ENCODE results near the gene GALK2. TPM values are rescaled to one million over a fixed set of nuclear protein-coding genes. Genes with fewer than 3 reads are reported as not detected.

GALK2 gene
- total RNA-seq, 1 donor from 2014 or later = 25.4 TPM

DNA sequence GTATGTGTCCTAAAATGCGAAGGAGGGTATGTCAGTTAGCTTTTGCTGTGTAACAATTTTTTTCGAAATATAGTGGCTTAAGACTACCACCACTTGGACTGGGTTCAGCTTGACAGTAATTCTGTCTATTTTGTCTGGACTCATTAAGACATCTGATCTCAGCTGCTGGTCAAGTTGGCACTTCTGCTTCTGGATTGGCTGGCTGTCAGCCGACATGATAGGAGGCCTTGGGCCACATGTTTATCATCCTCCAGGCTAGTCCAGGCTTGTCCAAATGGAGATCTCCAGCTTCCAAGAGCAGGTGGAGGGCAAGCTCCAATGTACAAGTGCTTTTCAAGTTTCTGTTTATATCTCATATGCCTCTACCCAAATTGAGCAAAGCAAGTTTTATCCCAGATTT lies 95.9 kb downstream of the GALK2 start:
- Mint-ChIP-seq H3K9me3 (peaks cover 18% of the 10 kb centered on the region), H3K27me3 (ENCODE audit: low read depth) (no peaks in the 10 kb centered on the region)

DNA sequence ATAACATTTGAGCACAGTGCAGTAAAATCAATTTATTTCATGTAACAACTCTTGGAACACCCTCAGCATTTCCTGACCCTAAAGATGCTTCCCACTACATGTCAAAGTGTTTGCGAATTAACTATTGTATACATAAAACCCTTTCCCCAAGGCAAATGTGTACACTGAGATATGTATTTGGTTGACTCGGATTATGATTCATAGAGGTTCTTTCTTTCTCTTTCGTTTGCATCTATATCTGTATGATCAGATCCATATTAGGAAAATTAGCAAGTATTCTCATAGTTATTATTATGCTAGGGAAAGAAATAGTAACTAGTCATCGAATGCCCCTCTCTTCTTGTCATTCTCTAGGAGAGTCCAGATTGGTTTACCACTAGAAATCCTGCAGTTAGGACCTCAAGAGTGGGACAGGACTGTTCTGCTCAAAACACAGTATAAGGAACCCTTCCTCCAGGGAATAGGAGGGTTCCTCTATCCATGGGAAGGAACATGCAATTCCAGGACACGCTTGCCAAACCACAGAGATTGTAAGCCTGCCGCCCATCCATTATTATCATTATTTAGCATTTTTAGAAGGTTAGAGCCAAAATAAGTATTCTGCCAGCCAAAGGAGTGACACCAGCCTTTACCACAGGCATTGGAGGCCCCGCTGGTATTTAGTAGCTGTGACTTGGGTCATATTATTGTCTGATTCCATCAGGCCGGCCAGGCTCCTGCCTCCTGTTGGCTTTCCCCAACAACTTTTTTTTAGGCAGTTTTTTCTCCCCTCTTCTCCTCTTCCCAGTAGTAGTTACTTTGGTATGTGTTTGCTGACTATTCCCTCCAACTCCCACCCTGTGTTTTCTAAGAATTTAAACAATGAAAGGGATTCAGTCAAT lies 100.7 kb downstream of the GALK2 start:
- H3K4me3 Mint-ChIP-seq = no peak overlapping the region
- TF ChIP-seq, protein P1, sequence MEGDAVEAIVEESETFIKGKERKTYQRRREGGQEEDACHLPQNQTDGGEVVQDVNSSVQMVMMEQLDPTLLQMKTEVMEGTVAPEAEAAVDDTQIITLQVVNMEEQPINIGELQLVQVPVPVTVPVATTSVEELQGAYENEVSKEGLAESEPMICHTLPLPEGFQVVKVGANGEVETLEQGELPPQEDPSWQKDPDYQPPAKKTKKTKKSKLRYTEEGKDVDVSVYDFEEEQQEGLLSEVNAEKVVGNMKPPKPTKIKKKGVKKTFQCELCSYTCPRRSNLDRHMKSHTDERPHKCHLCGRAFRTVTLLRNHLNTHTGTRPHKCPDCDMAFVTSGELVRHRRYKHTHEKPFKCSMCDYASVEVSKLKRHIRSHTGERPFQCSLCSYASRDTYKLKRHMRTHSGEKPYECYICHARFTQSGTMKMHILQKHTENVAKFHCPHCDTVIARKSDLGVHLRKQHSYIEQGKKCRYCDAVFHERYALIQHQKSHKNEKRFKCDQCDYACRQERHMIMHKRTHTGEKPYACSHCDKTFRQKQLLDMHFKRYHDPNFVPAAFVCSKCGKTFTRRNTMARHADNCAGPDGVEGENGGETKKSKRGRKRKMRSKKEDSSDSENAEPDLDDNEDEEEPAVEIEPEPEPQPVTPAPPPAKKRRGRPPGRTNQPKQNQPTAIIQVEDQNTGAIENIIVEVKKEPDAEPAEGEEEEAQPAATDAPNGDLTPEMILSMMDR (IDR thresholded peaks at IDR 0.05; ENCODE audit: unreplicated experiment) = no peak
- DNase-seq (ENCODE audit: low spot score in 2 of 2, unreplicated experiment in 2 of 2) = no peak
- no peak overlapping the region for H3K27ac Mint-ChIP-seq
- H3K36me3 Mint-ChIP-seq = peaks cover 17% of the 10 kb centered on the region
- H3K27me3 Mint-ChIP-seq (ENCODE audit: low read depth) = no peaks in the 10 kb centered on the region
- peaks cover 9% of the 10 kb centered on the region for H3K9me3 Mint-ChIP-seq
- peaks cover 10% of the 10 kb centered on the region for H3K4me1 Mint-ChIP-seq

More for the DNA sequence above, 95.9 kb downstream of the GALK2 start:
- Mint-ChIP-seq H3K36me3 (peaks cover 26% of the 10 kb centered on the region), H3K4me1 (no peaks in the 10 kb centered on the region), H3K27ac (no peak overlapping the region), H3K4me3 (no peak overlapping the region)
- TF ChIP-seq, protein P1 (IDR thresholded peaks at IDR 0.05; ENCODE audit: unreplicated experiment) = no peak
- no peak for DNase-seq (ENCODE audit: low spot score in 2 of 2, unreplicated experiment in 2 of 2)

DNA sequence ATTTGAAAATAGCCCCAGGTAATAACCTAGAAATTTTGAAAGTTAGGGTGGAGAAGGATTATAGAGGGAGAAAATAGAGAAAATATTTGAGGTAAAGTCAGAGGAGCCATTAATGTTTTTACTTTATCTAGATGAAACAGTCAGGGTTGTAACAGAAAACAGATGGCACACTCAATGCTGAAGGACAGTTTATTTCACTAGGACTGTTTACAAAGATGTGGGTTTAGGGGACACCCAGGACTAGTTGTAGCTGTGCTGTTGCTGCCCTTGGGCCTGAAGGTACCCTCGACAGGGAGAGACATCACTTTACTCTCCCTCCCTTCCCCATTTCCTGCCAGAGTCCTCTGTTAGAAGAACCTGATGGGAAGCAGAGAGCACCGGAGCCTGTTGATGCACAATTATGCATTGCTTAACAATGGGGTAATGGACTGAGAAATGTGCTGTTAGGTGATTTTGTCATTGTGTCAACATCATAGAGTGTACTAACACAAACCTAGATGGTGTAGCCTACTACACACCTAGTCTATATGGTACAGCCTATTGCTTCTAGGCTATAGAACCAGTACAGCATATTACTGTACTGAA lies 103.8 kb downstream of the GALK2 start:
- Mint-ChIP-seq H3K27ac (peak overlapping the region; percentile 89), H3K9me3 (no peaks in the 10 kb centered on the region), H3K4me3 (no peak overlapping the region), H3K27me3 (ENCODE audit: low read depth) (no peaks in the 10 kb centered on the region), H3K4me1 (peaks cover 10% of the 10 kb centered on the region), H3K36me3 (peaks cover 11% of the 10 kb centered on the region)
- TF ChIP-seq, protein P1 (IDR thresholded peaks at IDR 0.05; ENCODE audit: unreplicated experiment) = no peak
- DNase-seq (ENCODE audit: low spot score in 2 of 2, unreplicated experiment in 2 of 2) = no peak

DNA sequence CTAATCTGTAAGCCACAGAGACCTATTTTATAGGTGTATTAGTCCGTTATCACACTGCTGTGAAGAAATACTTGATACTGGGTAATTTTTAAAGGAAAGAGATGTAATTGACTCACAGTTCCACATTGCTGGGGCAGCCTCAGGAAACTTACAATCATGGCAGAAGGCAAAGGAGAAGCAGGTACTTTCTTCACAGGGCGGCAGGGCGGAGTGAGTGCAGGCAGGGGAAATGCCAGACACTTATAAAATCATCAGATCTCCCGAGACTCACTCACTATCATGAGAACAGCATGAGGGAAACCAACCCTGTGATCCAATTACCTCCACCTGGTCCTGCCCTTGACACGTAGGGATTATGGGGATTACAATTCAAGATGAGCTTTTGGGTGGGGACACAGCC lies 108.7 kb downstream of the GALK2 start:
- Mint-ChIP-seq H3K4me3 (no peak overlapping the region), H3K4me1 (peaks cover 2% of the 10 kb centered on the region), H3K27ac (no peak overlapping the region), H3K27me3 (ENCODE audit: low read depth) (no peaks in the 10 kb centered on the region), H3K36me3 (peaks cover 31% of the 10 kb centered on the region), H3K9me3 (peaks cover 5% of the 10 kb centered on the region)
- TF ChIP-seq, protein P1 (IDR thresholded peaks at IDR 0.05; ENCODE audit: unreplicated experiment) = no peak
- DNase-seq (ENCODE audit: low spot score in 2 of 2, unreplicated experiment in 2 of 2) = no peak

DNA sequence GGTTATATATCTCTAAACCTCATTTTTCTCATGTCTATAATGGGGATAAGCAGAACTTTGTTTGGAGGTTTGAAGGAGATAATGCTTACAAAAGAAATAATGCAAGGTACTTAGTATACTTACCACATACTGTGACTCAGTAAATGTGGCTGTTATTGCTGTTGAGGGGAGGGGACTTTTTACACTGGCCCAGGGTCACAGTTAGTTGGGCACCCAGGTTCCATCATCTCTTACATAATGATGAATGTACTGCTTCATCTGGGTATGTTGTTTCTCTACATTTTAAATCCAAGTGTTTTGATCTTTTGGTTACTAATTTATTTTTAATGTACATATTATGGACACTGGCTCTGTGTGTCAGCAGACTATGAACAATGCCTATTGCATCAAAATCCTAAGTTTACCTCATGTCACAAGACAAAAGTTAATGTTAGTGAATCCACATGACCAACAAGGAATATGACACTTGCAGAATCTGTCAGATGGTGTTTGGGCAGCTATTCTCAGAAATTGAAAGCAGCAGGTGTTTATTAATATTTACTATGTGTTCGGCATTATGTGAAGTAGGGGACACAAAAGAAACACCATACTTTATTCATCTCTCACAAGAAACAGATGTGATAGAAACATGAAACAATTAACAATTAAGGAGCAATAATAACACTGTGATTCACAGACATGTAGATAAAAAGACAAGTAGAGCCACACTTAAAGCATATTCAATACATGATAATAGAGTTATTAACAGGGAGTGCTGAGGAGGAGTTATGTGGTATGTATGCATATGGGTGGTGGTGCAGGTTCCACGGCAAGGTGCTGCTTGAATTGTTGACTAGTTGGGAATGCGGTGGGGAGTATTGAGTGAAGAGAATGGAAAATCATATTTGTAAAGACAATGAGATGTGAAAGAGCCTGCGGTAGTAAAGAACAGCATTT lies 109.7 kb downstream of the GALK2 start:
- peaks cover 5% of the 10 kb centered on the region for H3K9me3 Mint-ChIP-seq
- no peaks in the 10 kb centered on the region for H3K27me3 Mint-ChIP-seq (ENCODE audit: low read depth)
- H3K36me3 Mint-ChIP-seq = peaks cover 40% of the 10 kb centered on the region
- DNase-seq (ENCODE audit: low spot score in 2 of 2, unreplicated experiment in 2 of 2) = no peak
- H3K27ac Mint-ChIP-seq = no peak overlapping the region
- TF ChIP-seq, protein P1 (IDR thresholded peaks at IDR 0.05; ENCODE audit: unreplicated experiment) = no peak
- no peak overlapping the region for H3K4me3 Mint-ChIP-seq
- no peaks in the 10 kb centered on the region for H3K4me1 Mint-ChIP-seq
